Right atrium auricular region (tissue), 2 donors: Measurements from ENCODE around the gene BGLAP. TPM values are rescaled to one million over a fixed set of nuclear protein-coding genes. Genes with fewer than 3 reads are reported as not detected.

Experiments used
- DNase-seq: peaks from one replicate; pipeline ENCODE4 v3.0.0-alpha.2; 2019; ENCODE audit warnings: low spot score
- H3K27ac ChIP-seq, 2 donors: fragments of 200-600 bp; sonication (generic); 1 replicate in 1 of 2; 2 replicates in 1 of 2; pipeline ENCODE4 v1.5.1; 2016 to 2019
- H3K27me3 ChIP-seq, 2 donors: fragments of 200-600 bp; sonication (generic); one replicate each; pipeline versions ENCODE4 v1.5.1 to v1.6.0; 2017 to 2019
- H3K36me3 ChIP-seq: fragments of 200-600 bp; sonication (generic); one replicate; pipeline ENCODE4 v1.5.1; 2016
- H3K4me1 ChIP-seq, 2 donors: fragments of 200-600 bp; sonication (generic); one replicate each; pipeline versions ENCODE4 v1.5.1 to v1.6.0; 2017 to 2019
- H3K4me3 ChIP-seq, 2 donors: fragments of 200-600 bp; sonication (generic); 1 replicate in 1 of 2; 2 replicates in 1 of 2; pipeline ENCODE4 v1.5.1; 2017 to 2019; ENCODE audit warnings: mild to moderate bottlenecking in 1 of 2, moderate library complexity in 1 of 2
- H3K9me3 ChIP-seq, 2 donors: fragments of 200-600 bp; sonication (generic); one replicate each; pipeline ENCODE4 v1.5.1; 2019
- CTCF ChIP-seq, 2 donors: fragments of 200-600 bp; sonication (generic); IDR thresholded peaks; one replicate each; pipeline ENCODE4 v1.5.1; 2019; ENCODE audit warnings: antibody characterized with exemption in 2 of 2
- total RNA-seq, 2 donors: library from RNA; depleted of rRNA; stranded (reverse); fragments of >200 nt; gene quantifications; one replicate each; pipeline ENCODE4 v1.1.0, GENCODE V29; 2016

Gene BGLAP
- total RNA-seq, 2 donors from 2014 or later: not detected

- TF ChIP-seq CTCF (IDR thresholded peaks at IDR 0.05): no peak
- Histone ChIP-seq H3K27ac (no peak overlapping the region), H3K4me3 (no peak overlapping the region), H3K4me1 (no peaks in the 10 kb centered on the region), H3K27me3 (no peaks in the 10 kb centered on the region), H3K36me3 (peaks cover 92% of the 10 kb centered on the region), H3K9me3 (no peaks in the 10 kb centered on the region)
- DNase-seq: no peak
These were observed 18.9 kb downstream of the BGLAP start for GRCh38 chr1:156260896-156261295.

- no peak overlapping the region for H3K27ac ChIP-seq
- no peaks in the 10 kb centered on the region for H3K4me1 ChIP-seq
- H3K36me3 ChIP-seq: peaks cover 92% of the 10 kb centered on the region
- no peak for TF ChIP-seq CTCF (IDR thresholded peaks at IDR 0.05)
- H3K27me3 ChIP-seq: no peaks in the 10 kb centered on the region
- no peak overlapping the region for H3K4me3 ChIP-seq
- no peaks in the 10 kb centered on the region for H3K9me3 ChIP-seq
- DNase-seq: no peak
These were observed 20.7 kb downstream of the BGLAP start for GRCh38 chr1:156262461-156263287.

GRCh38 chr1:156263288-156263655 is 21.3 kb downstream of the BGLAP start:
- Histone ChIP-seq H3K27ac (no peak overlapping the region), H3K4me3 (no peak overlapping the region), H3K9me3 (no peaks in the 10 kb centered on the region), H3K27me3 (no peaks in the 10 kb centered on the region), H3K4me1 (no peaks in the 10 kb centered on the region), H3K36me3 (peaks cover 92% of the 10 kb centered on the region)
- no peak for TF ChIP-seq CTCF (IDR thresholded peaks at IDR 0.05)
- no peak for DNase-seq

- H3K9me3 ChIP-seq: no peaks in the 10 kb centered on the region
- no peak for TF ChIP-seq CTCF (IDR thresholded peaks at IDR 0.05)
- H3K4me1 ChIP-seq: no peaks in the 10 kb centered on the region
These were observed 24.1 kb downstream of the BGLAP start for GRCh38 chr1:156266051-156266450.

GRCh38 chr1:156268336-156268735 is 26.4 kb downstream of the BGLAP start:
- no peak for TF ChIP-seq CTCF (IDR thresholded peaks at IDR 0.05)
- peaks cover 79% of the 10 kb centered on the region for H3K36me3 ChIP-seq
- no peak overlapping the region for H3K4me3 ChIP-seq
- no peak for DNase-seq
- no peaks in the 10 kb centered on the region for H3K4me1 ChIP-seq
- no peak overlapping the region for H3K27ac ChIP-seq
- H3K9me3 ChIP-seq: no peaks in the 10 kb centered on the region
- no peaks in the 10 kb centered on the region for H3K27me3 ChIP-seq

More at GRCh38 chr1:156266051-156266450, 24.1 kb downstream of the BGLAP start:
- H3K27ac ChIP-seq: no peak overlapping the region
- H3K36me3 ChIP-seq: peaks cover 80% of the 10 kb centered on the region
- no peak for DNase-seq
- no peaks in the 10 kb centered on the region for H3K27me3 ChIP-seq
- no peak overlapping the region for H3K4me3 ChIP-seq

GRCh38 chr1:156270314-156270713 is 28.3 kb downstream of the BGLAP start:
- no peak for TF ChIP-seq CTCF (IDR thresholded peaks at IDR 0.05)

More at GRCh38 chr1:156270314-156270713, 28.3 kb downstream of the BGLAP start:
- H3K4me3 ChIP-seq: no peak overlapping the region
- H3K36me3 ChIP-seq: peaks cover 83% of the 10 kb centered on the region
- H3K4me1 ChIP-seq: no peaks in the 10 kb centered on the region
- no peaks in the 10 kb centered on the region for H3K9me3 ChIP-seq
- H3K27me3 ChIP-seq: no peaks in the 10 kb centered on the region
- no peak for DNase-seq
- no peak overlapping the region for H3K27ac ChIP-seq
